ENCODE measurements around the gene LRFN4. TPM values are rescaled to one million over a fixed set of nuclear protein-coding genes. Genes with fewer than 3 reads are reported as not detected.

The LRFN4 gene
- total and polyA plus RNA-seq, 2 of the 13 experiments (the other 11 are each of a cell fraction or from before 2014, with no cell fraction given), result 1.3 to 6.8 TPM

- 0 out of 2 replicates have a peak, but pooled peaks have one; percentile 9 for TF ChIP-seq ZNF234 (CRISPR knock-in tag; conservative IDR thresholded peaks at IDR 0.05)
- peak; percentile 29; the same call in 1 of the 2 replicates for TF ChIP-seq SP2 (CRISPR knock-in tag; IDR thresholded peaks at IDR 0.05)
- 0 out of 2 replicates have a peak, but pooled peaks have one; percentile 14 for TF ChIP-seq MIXL1 (CRISPR knock-in tag; IDR thresholded peaks at IDR 0.05)
- TF ChIP-seq RCOR2 (CRISPR knock-in tag; IDR thresholded peaks at IDR 0.05), result no peak
- TF ChIP-seq ZBTB7A (CRISPR knock-in tag; IDR thresholded peaks at IDR 0.05), result no peak
- no peak for TF ChIP-seq HNF1A (IDR thresholded peaks at IDR 0.05; ENCODE audit: low read depth)
- peak; percentile 23; the same call in 1 of the 2 replicates for TF ChIP-seq HNF1A (CRISPR knock-in tag; IDR thresholded peaks at IDR 0.05; ENCODE audit: borderline replicate concordance)
- TF ChIP-seq, protein P1, sequence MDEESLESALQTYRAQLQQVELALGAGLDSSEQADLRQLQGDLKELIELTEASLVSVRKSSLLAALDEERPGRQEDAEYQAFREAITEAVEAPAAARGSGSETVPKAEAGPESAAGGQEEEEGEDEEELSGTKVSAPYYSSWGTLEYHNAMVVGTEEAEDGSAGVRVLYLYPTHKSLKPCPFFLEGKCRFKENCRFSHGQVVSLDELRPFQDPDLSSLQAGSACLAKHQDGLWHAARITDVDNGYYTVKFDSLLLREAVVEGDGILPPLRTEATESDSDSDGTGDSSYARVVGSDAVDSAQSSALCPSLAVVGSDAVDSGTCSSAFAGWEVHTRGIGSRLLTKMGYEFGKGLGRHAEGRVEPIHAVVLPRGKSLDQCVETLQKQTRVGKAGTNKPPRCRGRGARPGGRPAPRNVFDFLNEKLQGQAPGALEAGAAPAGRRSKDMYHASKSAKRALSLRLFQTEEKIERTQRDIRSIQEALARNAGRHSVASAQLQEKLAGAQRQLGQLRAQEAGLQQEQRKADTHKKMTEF (CRISPR knock-in tag; IDR thresholded peaks at IDR 0.05), result peak; percentile 72; the same call in 1 of the 2 replicates
- peak; percentile 70; the same call in 1 of the 2 replicates for TF ChIP-seq GMEB1 (CRISPR knock-in tag; IDR thresholded peaks at IDR 0.05; ENCODE audit: borderline replicate concordance)
- TF ChIP-seq, protein P2, sequence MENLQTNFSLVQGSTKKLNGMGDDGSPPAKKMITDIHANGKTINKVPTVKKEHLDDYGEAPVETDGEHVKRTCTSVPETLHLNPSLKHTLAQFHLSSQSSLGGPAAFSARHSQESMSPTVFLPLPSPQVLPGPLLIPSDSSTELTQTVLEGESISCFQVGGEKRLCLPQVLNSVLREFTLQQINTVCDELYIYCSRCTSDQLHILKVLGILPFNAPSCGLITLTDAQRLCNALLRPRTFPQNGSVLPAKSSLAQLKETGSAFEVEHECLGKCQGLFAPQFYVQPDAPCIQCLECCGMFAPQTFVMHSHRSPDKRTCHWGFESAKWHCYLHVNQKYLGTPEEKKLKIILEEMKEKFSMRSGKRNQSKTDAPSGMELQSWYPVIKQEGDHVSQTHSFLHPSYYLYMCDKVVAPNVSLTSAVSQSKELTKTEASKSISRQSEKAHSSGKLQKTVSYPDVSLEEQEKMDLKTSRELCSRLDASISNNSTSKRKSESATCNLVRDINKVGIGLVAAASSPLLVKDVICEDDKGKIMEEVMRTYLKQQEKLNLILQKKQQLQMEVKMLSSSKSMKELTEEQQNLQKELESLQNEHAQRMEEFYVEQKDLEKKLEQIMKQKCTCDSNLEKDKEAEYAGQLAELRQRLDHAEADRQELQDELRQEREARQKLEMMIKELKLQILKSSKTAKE (CRISPR knock-in tag; IDR thresholded peaks at IDR 0.05; ENCODE audit: borderline replicate concordance), result no peak
- no peak for TF ChIP-seq MED8 (CRISPR knock-in tag; IDR thresholded peaks at IDR 0.05; ENCODE audit: insufficient replicate concordance)
- TF ChIP-seq NFATC3 (CRISPR knock-in tag; IDR thresholded peaks at IDR 0.05), result no peak
- peak; percentile 48; the same call in 1 of the 2 replicates for TF ChIP-seq IRF2 (CRISPR knock-in tag; IDR thresholded peaks at IDR 0.05)
- TF ChIP-seq TFE3 (CRISPR knock-in tag; IDR thresholded peaks at IDR 0.05), result no peak; the same call in 1 of the 2 replicates
- TF ChIP-seq KLF13 (CRISPR knock-in tag; IDR thresholded peaks at IDR 0.05), result no peak
These were observed 13.7 kb upstream of the LRFN4 start, which contains the start of gene RCE1 (continued) for GRCh38 chr11:66842896-66843775.
